ENCODE data around the gene YPEL2.

The YPEL2 gene

DNA sequence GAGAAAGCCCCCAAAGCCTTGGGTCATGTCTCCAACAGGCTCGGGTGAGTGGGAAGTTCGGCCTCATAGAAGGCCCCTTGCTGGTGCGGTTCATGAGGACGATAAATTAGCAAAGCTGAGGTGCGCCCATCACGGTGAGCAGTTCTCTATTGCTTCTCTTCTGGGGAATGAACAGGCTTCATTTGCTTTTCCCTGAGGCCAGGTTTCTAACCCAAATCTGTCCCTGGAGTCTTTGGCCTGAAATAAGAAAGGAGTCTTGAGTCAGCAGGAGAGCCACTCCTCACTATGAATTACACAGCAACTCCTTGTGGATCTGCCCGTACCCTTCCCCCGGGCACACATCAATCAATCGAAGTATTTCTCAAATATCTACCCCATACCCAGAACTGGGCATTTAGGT, 94.6 kb downstream of the YPEL2 start:
- no peaks in the 10 kb centered on the region for H3K9me3 ChIP-seq (ENCODE audit: control insufficient read depth, insufficient read depth, low read depth, low read length)
- no peaks in the 10 kb centered on the region; the same call in 1 of the 2 replicates for H3K4me1 ChIP-seq (ENCODE audit: control insufficient read depth, insufficient read depth, low read length)
- no peaks in the 10 kb centered on the region for H3K36me3 ChIP-seq (ENCODE audit: control insufficient read depth in 2 of 2, insufficient read depth in 1 of 2, low read length in 2 of 2)
- POLR2A ChIA-PET = no interaction called here
- CTCF ChIA-PET = interaction anchor here (1.5 to 4.0 kb wide), 4 partner anchors 13 to 96 kb away, joined by 6 to 24 read pairs (median 12); no protein-coding TSS in a partner anchor
- TF ChIP-seq ZXDB (tag by site-specific recombination; IDR thresholded peaks at IDR 0.05) (no peak), ZNF670 (tag by site-specific recombination; IDR thresholded peaks at IDR 0.05; ENCODE audit: low read depth) (no peak), HOXC10 (CRISPR knock-in tag; IDR thresholded peaks at IDR 0.05) (no peak), ZNF707 (tag by site-specific recombination; IDR thresholded peaks at IDR 0.05) (no peak), PRDM1 (tag by site-specific recombination; IDR thresholded peaks at IDR 0.05) (no peak), OVOL3 (tag by site-specific recombination; IDR thresholded peaks at IDR 0.05) (no peak), ZNF223 (tag by site-specific recombination; IDR thresholded peaks at IDR 0.05) (no peak), ZNF677 (tag by site-specific recombination; IDR thresholded peaks at IDR 0.05) (no peak), ZNF529 (tag by site-specific recombination; IDR thresholded peaks at IDR 0.05; ENCODE audit: insufficient replicate concordance) (no peak), ZNF623 (tag by site-specific recombination; IDR thresholded peaks at IDR 0.05) (no peak), GFI1B (tag by site-specific recombination; IDR thresholded peaks at IDR 0.05) (no peak), KLF8 (tag by site-specific recombination; IDR thresholded peaks at IDR 0.05) (no peak), ZNF558 (tag by site-specific recombination; IDR thresholded peaks at IDR 0.05) (no peak)
- TF ChIP-seq, protein P1, sequence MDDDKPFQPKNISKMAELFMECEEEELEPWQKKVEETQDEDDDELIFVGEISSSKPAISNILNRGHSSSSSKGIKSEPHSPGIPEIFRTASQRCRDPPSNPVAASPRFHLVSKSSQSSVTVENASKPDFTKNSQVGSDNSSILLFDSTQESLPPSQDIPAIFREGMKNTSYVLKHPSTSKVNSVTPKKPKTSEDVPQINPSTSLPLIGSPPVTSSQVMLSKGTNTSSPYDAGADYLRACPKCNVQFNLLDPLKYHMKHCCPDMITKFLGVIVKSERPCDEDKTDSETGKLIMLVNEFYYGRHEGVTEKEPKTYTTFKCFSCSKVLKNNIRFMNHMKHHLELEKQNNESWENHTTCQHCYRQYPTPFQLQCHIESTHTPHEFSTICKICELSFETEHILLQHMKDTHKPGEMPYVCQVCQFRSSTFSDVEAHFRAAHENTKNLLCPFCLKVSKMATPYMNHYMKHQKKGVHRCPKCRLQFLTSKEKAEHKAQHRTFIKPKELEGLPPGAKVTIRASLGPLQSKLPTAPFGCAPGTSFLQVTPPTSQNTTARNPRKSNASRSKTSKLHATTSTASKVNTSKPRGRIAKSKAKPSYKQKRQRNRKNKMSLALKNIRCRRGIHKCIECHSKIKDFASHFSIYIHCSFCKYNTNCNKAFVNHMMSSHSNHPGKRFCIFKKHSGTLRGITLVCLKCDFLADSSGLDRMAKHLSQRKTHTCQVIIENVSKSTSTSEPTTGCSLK (tag by site-specific recombination; IDR thresholded peaks at IDR 0.05) = no peak
- no peak overlapping the region for H3K27ac ChIP-seq (ENCODE audit: extremely low read depth, low read depth, low read length)
- H3K4me3 ChIP-seq (ENCODE audit: low read depth, low read length) = no peak overlapping the region

GRCh38 chr17:59427425-59427921, 96.0 kb downstream of the YPEL2 start:
- no peaks in the 10 kb centered on the region; the same call in 1 of the 2 replicates for H3K4me1 ChIP-seq (ENCODE audit: control insufficient read depth, insufficient read depth, low read length)
- ChIA-PET POLR2A (no interaction called here), CTCF (interaction anchor here (0.6 to 4.0 kb wide), 7 partner anchors 12 to 111 kb away, joined by 3 to 16 read pairs (median 5); no protein-coding TSS in a partner anchor)
- no peak overlapping the region for H3K4me3 ChIP-seq (ENCODE audit: low read depth, low read length)
- no peaks in the 10 kb centered on the region for H3K9me3 ChIP-seq (ENCODE audit: control insufficient read depth, insufficient read depth, low read depth, low read length)
- H3K27ac ChIP-seq (ENCODE audit: extremely low read depth, low read depth, low read length) = no peak overlapping the region
- H3K36me3 ChIP-seq (ENCODE audit: control insufficient read depth in 2 of 2, insufficient read depth in 1 of 2, low read length in 2 of 2) = no peaks in the 10 kb centered on the region
- TF ChIP-seq GLI4 (tag by site-specific recombination; IDR thresholded peaks at IDR 0.05) (no peak), ZNF776 (tag by site-specific recombination; IDR thresholded peaks at IDR 0.05; ENCODE audit: borderline replicate concordance) (no peak), TCF7L2 (IDR thresholded peaks at IDR 0.05; ENCODE audit: borderline replicate concordance, low read depth, low read length) (no peak), ZNF48 (tag by site-specific recombination; IDR thresholded peaks at IDR 0.05) (no peak), ZNF2 (tag by site-specific recombination; IDR thresholded peaks at IDR 0.05) (no peak), ZNF518A (tag by site-specific recombination; conservative IDR thresholded peaks at IDR 0.05; ENCODE audit: low read depth) (no peak), ZNF140 (tag by site-specific recombination; IDR thresholded peaks at IDR 0.05) (no peak), ZSCAN16 (tag by site-specific recombination; IDR thresholded peaks at IDR 0.05) (no peak), ZNF394 (tag by site-specific recombination; IDR thresholded peaks at IDR 0.05; ENCODE audit: borderline replicate concordance) (no peak), ZNF37A (tag by site-specific recombination; IDR thresholded peaks at IDR 0.05) (no peak), HOXC10 (CRISPR knock-in tag; IDR thresholded peaks at IDR 0.05) (no peak), ZNF629 (tag by site-specific recombination; IDR thresholded peaks at IDR 0.05) (no peak)
- TF ChIP-seq, protein P2, sequence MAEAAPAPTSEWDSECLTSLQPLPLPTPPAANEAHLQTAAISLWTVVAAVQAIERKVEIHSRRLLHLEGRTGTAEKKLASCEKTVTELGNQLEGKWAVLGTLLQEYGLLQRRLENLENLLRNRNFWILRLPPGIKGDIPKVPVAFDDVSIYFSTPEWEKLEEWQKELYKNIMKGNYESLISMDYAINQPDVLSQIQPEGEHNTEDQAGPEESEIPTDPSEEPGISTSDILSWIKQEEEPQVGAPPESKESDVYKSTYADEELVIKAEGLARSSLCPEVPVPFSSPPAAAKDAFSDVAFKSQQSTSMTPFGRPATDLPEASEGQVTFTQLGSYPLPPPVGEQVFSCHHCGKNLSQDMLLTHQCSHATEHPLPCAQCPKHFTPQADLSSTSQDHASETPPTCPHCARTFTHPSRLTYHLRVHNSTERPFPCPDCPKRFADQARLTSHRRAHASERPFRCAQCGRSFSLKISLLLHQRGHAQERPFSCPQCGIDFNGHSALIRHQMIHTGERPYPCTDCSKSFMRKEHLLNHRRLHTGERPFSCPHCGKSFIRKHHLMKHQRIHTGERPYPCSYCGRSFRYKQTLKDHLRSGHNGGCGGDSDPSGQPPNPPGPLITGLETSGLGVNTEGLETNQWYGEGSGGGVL (tag by site-specific recombination; IDR thresholded peaks at IDR 0.05) = no peak
- TF ChIP-seq, protein P3, sequence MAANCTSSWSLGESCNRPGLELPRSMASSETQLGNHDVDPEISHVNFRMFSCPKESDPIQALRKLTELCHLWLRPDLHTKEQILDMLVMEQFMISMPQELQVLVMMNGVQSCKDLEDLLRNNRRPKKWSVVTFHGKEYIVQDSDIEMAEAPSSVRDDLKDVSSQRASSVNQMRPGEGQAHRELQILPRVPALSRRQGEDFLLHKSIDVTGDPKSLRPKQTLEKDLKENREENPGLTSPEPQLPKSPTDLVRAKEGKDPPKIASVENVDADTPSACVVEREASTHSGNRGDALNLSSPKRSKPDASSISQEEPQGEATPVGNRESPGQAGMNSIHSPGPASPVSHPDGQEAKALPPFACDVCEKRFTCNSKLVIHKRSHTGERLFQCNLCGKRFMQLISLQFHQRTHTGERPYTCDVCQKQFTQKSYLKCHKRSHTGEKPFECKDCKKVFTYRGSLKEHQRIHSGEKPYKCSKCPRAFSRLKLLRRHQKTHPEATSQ (tag by site-specific recombination; IDR thresholded peaks at IDR 0.05) = no peak

Data from HEK293 (cell line).